Immature natural killer cell (primary cell): Measurements from ENCODE around the gene ROGDI. TPM values are rescaled to one million over a fixed set of nuclear protein-coding genes. Genes with fewer than 3 reads are reported as not detected.

Experiments used
- DNase-seq, 3 donors: peaks; one replicate each; pipeline ENCODE4 v3.0.0; 2022; ENCODE audit warnings: mixed read lengths in 1 of 3
- H3K27ac Mint-ChIP-seq, 6 donors: one replicate each; pipeline ENCODE4 v1.8.0; 2020; ENCODE audit warnings: mixed read lengths in 6 of 6, mild to moderate bottlenecking in 5 of 6, inconsistent platforms in 4 of 6, moderate library complexity in 3 of 6
- H3K27me3 Mint-ChIP-seq, 3 donors: one replicate each; pipeline ENCODE4 v1.8.0; 2020 to 2021; ENCODE audit warnings: low read depth in 3 of 3, mild to moderate bottlenecking in 3 of 3, mixed read lengths in 3 of 3, moderate library complexity in 3 of 3, inconsistent platforms in 1 of 3
- H3K36me3 Mint-ChIP-seq, 3 donors: one replicate each; pipeline ENCODE4 v1.8.0; 2020; ENCODE audit warnings: mixed read lengths in 3 of 3, inconsistent platforms in 2 of 3, mild to moderate bottlenecking in 2 of 3
- H3K4me1 Mint-ChIP-seq, 2 donors: one replicate each; pipeline ENCODE4 v1.8.0; 2020; ENCODE audit warnings: inconsistent platforms in 2 of 2, mild to moderate bottlenecking in 2 of 2, mixed read lengths in 2 of 2, moderate library complexity in 1 of 2
- H3K4me3 Mint-ChIP-seq, 5 donors: one replicate each; pipeline ENCODE4 v1.8.0; 2020; ENCODE audit warnings: mild to moderate bottlenecking in 5 of 5, mixed read lengths in 5 of 5, inconsistent platforms in 3 of 5, moderate library complexity in 3 of 5
- H3K9me3 Mint-ChIP-seq, 6 donors: one replicate each; pipeline ENCODE4 v1.8.0; 2020; ENCODE audit warnings: mild to moderate bottlenecking in 6 of 6, mixed read lengths in 6 of 6, inconsistent platforms in 4 of 6, moderate library complexity in 3 of 6
- polyA plus RNA-seq, 3 donors: library from polyadenylated mRNA; unstranded; fragments of 300-500 nt; fragmentation: Illumina TruSeq; gene quantifications; one replicate each; pipeline ENCODE4 v1.2.3, GENCODE V29; 2021

ROGDI gene
- polyA plus RNA-seq, 3 donors from 2014 or later, result 4.8 to 9.3 (median 5.4) TPM

DNA sequence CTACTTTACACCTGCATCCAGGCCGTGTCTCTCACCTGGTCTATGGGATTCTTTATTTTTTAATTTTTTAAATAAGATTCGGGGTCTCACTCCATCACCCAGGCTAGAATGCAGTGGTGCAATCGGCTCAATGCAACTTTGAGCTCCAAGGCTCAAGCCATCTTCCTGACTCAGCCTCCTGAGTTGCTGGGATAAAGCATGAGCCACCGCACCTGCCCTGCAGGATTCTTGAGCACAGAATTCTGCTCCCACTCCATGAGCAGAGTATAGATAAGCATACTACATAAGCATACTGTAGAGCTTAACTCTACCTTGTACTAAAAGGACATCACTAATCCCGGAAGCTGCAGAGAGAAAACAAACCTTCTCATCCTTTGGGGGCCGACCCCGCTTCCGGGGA lies 29.2 kb upstream of the ROGDI start:
- H3K36me3 Mint-ChIP-seq, result peaks cover 13 to 42% (median 24%) of the 10 kb centered on the region in 3 donors
- H3K27ac Mint-ChIP-seq, result no peak overlapping the region
- peaks cover 9 to 18% of the 10 kb centered on the region in 2 donors for H3K4me1 Mint-ChIP-seq
- no peaks in the 10 kb centered on the region for H3K27me3 Mint-ChIP-seq
- no peak overlapping the region for H3K4me3 Mint-ChIP-seq
- H3K9me3 Mint-ChIP-seq, result no peaks in the 10 kb centered on the region
- DNase-seq, result no peak

- DNase-seq, result no peak
- Mint-ChIP-seq H3K27me3 (no peaks in the 10 kb centered on the region), H3K4me3 (no peak overlapping the region), H3K9me3 (no peaks in the 10 kb centered on the region), H3K36me3 (peaks cover 13 to 40% (median 24%) of the 10 kb centered on the region in 3 donors), H3K4me1 (peaks cover 9 to 12% of the 10 kb centered on the region in 2 donors), H3K27ac (peak overlapping the region in 2 of 6 donors; percentile 50 to 59)
Measured at GRCh38 chr16:4830408-4830807, 28.0 kb upstream of the ROGDI start.

- DNase-seq, result no peak
- Mint-ChIP-seq H3K36me3 (peaks cover 21 to 52% (median 33%) of the 10 kb centered on the region in 3 donors), H3K9me3 (no peaks in the 10 kb centered on the region), H3K27me3 (no peaks in the 10 kb centered on the region), H3K27ac (no peak overlapping the region), H3K4me1 (peaks cover 9 to 10% of the 10 kb centered on the region in 2 donors), H3K4me3 (no peak overlapping the region)
Measured at GRCh38 chr16:4828567-4829321, 26.3 kb upstream of the ROGDI start.

DNA sequence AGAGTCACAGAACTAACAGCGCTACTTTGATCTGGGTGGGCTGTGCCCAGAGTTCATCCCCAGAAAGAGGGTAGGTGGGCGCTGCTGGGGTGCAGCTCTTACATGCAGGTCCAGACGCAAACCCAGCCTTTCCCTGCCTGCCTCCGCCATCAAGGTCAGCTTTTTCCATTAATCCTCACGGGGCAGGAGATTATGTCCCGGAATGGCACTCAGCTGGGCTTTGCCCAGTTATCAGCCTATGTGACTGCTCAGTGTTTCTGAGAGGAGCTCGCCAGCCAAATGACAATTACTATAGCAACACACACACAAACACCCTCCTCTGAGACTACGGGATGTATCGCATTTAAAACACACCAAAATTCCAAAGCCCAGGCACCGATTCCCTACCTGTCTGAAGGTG lies 24.5 kb upstream of the ROGDI start:
- no peak for DNase-seq
- peaks cover 15 to 50% (median 28%) of the 10 kb centered on the region in 3 donors for H3K36me3 Mint-ChIP-seq
- H3K27me3 Mint-ChIP-seq, result no peaks in the 10 kb centered on the region
- no peaks in the 10 kb centered on the region for H3K9me3 Mint-ChIP-seq
- H3K4me1 Mint-ChIP-seq, result peaks cover 0 to 2% of the 10 kb centered on the region in 2 donors
- H3K4me3 Mint-ChIP-seq, result no peak overlapping the region
- no peak overlapping the region for H3K27ac Mint-ChIP-seq

DNA sequence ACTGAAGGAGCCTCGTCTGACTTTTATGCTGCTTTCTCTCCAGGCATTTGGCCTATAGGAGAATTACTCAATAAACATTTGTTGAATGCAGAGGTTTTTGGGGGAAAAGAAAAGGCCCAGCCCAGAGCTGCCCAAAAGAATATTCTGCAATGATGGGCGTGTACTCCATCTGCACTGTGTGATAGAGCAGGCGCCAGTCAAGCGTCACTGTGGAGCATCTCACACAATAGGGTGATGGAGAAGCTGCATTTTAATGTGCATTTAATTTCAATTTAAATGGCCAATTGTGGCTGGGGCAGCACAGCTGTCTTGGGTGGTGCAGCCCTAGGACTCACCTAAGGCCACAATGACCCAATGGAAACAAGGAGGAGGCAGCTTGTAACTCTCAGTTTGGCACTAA lies 24.1 kb upstream of the ROGDI start:
- no peak overlapping the region for H3K27ac Mint-ChIP-seq
- H3K27me3 Mint-ChIP-seq, result no peaks in the 10 kb centered on the region
- H3K4me1 Mint-ChIP-seq, result peaks cover 0 to 2% of the 10 kb centered on the region in 2 donors
- DNase-seq, result no peak
- no peaks in the 10 kb centered on the region for H3K9me3 Mint-ChIP-seq
- no peak overlapping the region for H3K4me3 Mint-ChIP-seq
- H3K36me3 Mint-ChIP-seq, result peaks cover 17 to 51% (median 26%) of the 10 kb centered on the region in 3 donors

- H3K36me3 Mint-ChIP-seq, result peaks cover 11 to 43% (median 13%) of the 10 kb centered on the region in 3 donors
- peak overlapping the region in 1 of 6 donors; percentile 20 for H3K27ac Mint-ChIP-seq
- no peaks in the 10 kb centered on the region for H3K27me3 Mint-ChIP-seq
- H3K4me3 Mint-ChIP-seq, result no peak overlapping the region
- H3K9me3 Mint-ChIP-seq, result no peaks in the 10 kb centered on the region
- no peaks in the 10 kb centered on the region for H3K4me1 Mint-ChIP-seq
- DNase-seq, result no peak
Measured at GRCh38 chr16:4825196-4825595, 22.8 kb upstream of the ROGDI start.

GRCh38 chr16:4820652-4821051 lies 18.2 kb upstream of the ROGDI start:
- Mint-ChIP-seq H3K27me3 (peaks cover 0 to 1% (median 0%) of the 10 kb centered on the region in 3 donors), H3K36me3 (peaks cover 19 to 44% (median 20%) of the 10 kb centered on the region in 3 donors), H3K4me1 (no peaks in the 10 kb centered on the region), H3K27ac (no peak overlapping the region), H3K4me3 (no peak overlapping the region), H3K9me3 (no peaks in the 10 kb centered on the region)
- no peak for DNase-seq

DNA sequence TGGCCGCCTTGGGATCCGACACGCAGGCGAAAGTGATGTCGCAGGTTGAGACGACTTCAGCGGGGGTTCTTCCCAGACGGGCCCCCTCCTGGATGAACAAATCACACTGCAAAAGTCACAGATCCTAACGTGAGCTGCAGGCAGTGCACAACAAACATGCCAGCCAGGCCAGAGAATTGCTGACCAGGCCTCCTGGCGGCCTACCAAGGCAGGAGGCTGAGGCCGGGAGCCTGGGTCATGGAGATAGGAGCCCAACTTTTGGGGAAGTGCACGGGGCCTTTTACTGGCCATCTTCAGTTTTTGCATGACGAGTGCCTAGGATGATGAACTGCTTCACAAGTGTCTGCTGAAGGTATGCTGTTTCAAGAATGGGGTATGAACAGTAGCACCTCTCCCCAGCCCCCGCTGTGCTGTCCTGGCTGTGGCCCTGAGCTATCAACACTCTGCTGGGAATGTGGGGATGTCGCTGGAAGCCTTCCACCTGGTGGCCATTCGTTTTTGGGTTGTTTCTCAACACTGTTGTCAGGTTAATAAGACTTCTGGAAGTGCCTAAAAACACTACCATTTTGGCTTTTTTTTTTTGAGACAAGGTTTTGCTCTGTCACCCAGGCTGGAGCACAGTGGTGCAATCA lies 12.2 kb upstream of the ROGDI start:
- Mint-ChIP-seq H3K4me1 (no peaks in the 10 kb centered on the region), H3K27ac (peak overlapping the region in 2 of 6 donors; percentile 2 to 57), H3K9me3 (no peaks in the 10 kb centered on the region), H3K4me3 (no peak overlapping the region), H3K27me3 (peaks cover 0 to 3% (median 0%) of the 10 kb centered on the region in 3 donors), H3K36me3 (peaks cover 15 to 42% (median 15%) of the 10 kb centered on the region in 3 donors)
- DNase-seq, result no peak

GRCh38 chr16:4814046-4814445 lies 11.6 kb upstream of the ROGDI start:
- no peak overlapping the region for H3K4me3 Mint-ChIP-seq
- no peaks in the 10 kb centered on the region for H3K4me1 Mint-ChIP-seq
- H3K9me3 Mint-ChIP-seq, result no peaks in the 10 kb centered on the region
- peaks cover 15 to 40% (median 15%) of the 10 kb centered on the region in 3 donors for H3K36me3 Mint-ChIP-seq
- H3K27me3 Mint-ChIP-seq, result peaks cover 0 to 3% (median 0%) of the 10 kb centered on the region in 3 donors
- peak overlapping the region in 1 of 6 donors; percentile 34 for H3K27ac Mint-ChIP-seq
- no peak for DNase-seq

DNA sequence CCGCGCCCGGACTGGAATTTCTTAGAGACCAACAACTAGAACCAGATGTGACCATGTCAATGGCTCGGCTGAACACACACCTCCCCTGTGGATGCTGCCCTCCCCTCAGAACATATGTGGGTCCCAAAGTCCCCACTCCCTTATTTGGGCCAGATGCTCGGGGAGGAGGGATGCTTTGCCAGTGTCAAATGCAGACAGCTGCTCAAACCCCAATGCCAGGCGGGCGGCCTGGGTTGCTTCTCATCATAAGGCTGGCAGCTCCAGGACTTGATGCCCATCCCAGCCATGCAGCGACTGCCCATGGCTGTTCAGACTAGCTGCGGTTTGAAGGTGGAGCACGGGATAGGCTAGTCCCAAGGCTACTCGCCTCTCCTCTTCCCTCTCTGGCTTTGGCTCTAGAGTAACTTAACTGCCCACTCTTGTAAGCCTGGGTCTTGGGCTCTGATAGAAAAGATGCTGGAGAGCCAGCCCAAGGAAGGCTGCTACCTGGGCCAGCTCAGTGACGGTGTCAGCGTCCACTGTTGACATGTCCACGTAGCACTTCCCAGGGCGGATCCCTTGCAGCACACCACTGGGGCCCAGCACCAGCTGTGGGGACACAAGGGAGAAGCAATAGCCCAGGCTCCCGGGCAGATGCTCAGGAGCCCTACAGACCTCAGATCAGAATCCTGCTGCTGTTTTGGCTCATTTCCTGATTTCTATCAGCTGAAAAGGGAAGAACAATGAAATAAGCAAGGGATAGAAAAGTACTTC lies 11.0 kb upstream of the ROGDI start:
- Mint-ChIP-seq H3K27ac (no peak overlapping the region), H3K27me3 (peaks cover 0 to 2% (median 0%) of the 10 kb centered on the region in 3 donors), H3K4me3 (no peak overlapping the region), H3K4me1 (no peaks in the 10 kb centered on the region), H3K9me3 (no peaks in the 10 kb centered on the region), H3K36me3 (peaks cover 15 to 35% (median 15%) of the 10 kb centered on the region in 3 donors)
- DNase-seq, result no peak

GRCh38 chr16:4811773-4812172 lies 9.3 kb upstream of the ROGDI start:
- Mint-ChIP-seq H3K36me3 (peaks cover 11 to 40% (median 15%) of the 10 kb centered on the region in 3 donors), H3K9me3 (no peaks in the 10 kb centered on the region), H3K4me1 (no peaks in the 10 kb centered on the region), H3K27ac (peak overlapping the region in 1 of 6 donors; percentile 58), H3K27me3 (peaks cover 0 to 2% (median 0%) of the 10 kb centered on the region in 3 donors), H3K4me3 (no peak overlapping the region)
- DNase-seq, result no peak

GRCh38 chr16:4811242-4811641 lies 8.8 kb upstream of the ROGDI start:
- Mint-ChIP-seq H3K4me1 (no peaks in the 10 kb centered on the region), H3K9me3 (no peaks in the 10 kb centered on the region), H3K27ac (no peak overlapping the region), H3K27me3 (peaks cover 0 to 2% (median 0%) of the 10 kb centered on the region in 3 donors), H3K4me3 (no peak overlapping the region), H3K36me3 (peaks cover 9 to 37% (median 12%) of the 10 kb centered on the region in 3 donors)
- DNase-seq, result no peak

DNA sequence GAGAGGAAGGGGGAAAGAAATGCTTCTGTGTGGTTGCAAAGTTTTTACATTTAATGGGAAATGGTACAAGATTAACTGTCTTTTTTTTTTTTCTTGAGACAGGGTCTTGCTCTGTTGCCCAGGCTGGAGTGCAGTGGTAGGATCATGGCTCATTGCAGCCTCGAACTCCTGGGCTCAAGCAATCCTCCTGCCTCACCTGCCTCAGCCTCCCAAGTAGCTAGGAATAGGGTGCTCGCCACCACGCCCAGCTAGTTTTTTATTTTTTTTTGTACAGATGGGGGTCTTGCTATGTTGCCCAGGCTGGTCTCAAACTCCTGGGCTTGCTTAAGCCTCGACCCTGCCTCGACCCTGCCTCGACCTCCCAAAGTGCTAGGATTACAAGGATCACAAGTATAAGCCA lies 3.8 kb upstream of the ROGDI start:
- H3K4me1 Mint-ChIP-seq, result peaks cover 7 to 11% of the 10 kb centered on the region in 2 donors
- H3K36me3 Mint-ChIP-seq, result peaks cover 0 to 11% (median 0%) of the 10 kb centered on the region in 3 donors
- peak overlapping the region in 1 of 6 donors; percentile 14 for H3K27ac Mint-ChIP-seq
- no peak for DNase-seq
- H3K4me3 Mint-ChIP-seq, result no peak overlapping the region
- peaks cover 0 to 2% (median 0%) of the 10 kb centered on the region in 3 donors for H3K27me3 Mint-ChIP-seq
- H3K9me3 Mint-ChIP-seq, result no peaks in the 10 kb centered on the region
